HepG2 (cell line): ENCODE measurements around the gene CYP4F2. TPM values are rescaled to one million over a fixed set of nuclear protein-coding genes. Genes with fewer than 3 reads are reported as not detected.

ENCODE experiments used
- ARNT2 ChIP-seq: sonication (generic); formaldehyde crosslinking; IDR thresholded peaks from 2 replicates; pipeline ENCODE4 v1.8.0; 2022; ENCODE audit warnings: mild to moderate bottlenecking, low read depth, missing genetic modification reagents, moderate library complexity
- ELF4 ChIP-seq: sonication (generic); formaldehyde crosslinking; IDR thresholded peaks from 2 replicates; pipeline ENCODE4 v1.5.0; 2020; ENCODE audit warnings: missing genetic modification reagents, mild to moderate bottlenecking, moderate library complexity, borderline replicate concordance
- GLI4 ChIP-seq: sonication (generic); formaldehyde crosslinking; IDR thresholded peaks from 2 replicates; pipeline ENCODE4 v1.5.1; 2020; ENCODE audit warnings: missing genetic modification reagents, mild to moderate bottlenecking, moderate library complexity, borderline replicate concordance
- HINFP ChIP-seq: sonication (generic); formaldehyde crosslinking; IDR thresholded peaks from 2 replicates; pipeline ENCODE4 v1.4.0; 2020; ENCODE audit warnings: low read depth, mild to moderate bottlenecking, missing genetic modification reagents
- HOMEZ ChIP-seq: IDR thresholded peaks from 2 replicates; pipeline ENCODE4 v1.6.1; 2016; ENCODE audit warnings: low read depth
- LRRFIP1 ChIP-seq: sonication (generic); formaldehyde crosslinking; conservative IDR thresholded peaks from 2 replicates; pipeline ENCODE4 v1.4.0; 2020; ENCODE audit warnings: missing genetic modification reagents
- MAFF ChIP-seq: IDR thresholded peaks from 2 replicates; pipeline ENCODE4 v1.6.1; 2011; ENCODE audit warnings: low read depth, low read length, improper control_type of control experiment
- PHF8 ChIP-seq: sonication (generic); formaldehyde crosslinking; IDR thresholded peaks from 2 replicates; pipeline ENCODE4 v1.5.0; 2020; ENCODE audit warnings: missing genetic modification reagents
- RAD51 ChIP-seq: fragments of 450-650 bp; IDR thresholded peaks from 2 replicates; pipeline ENCODE4 v1.6.1; 2016; ENCODE audit warnings: borderline replicate concordance
- RXRB ChIP-seq: IDR thresholded peaks from 2 replicates; pipeline ENCODE4 v1.6.1; 2016; ENCODE audit warnings: borderline replicate concordance, missing genetic modification reagents, missing compliant biosample characterization
- SP4 ChIP-seq: sonication (generic); formaldehyde crosslinking; IDR thresholded peaks from 2 replicates; pipeline ENCODE4 v1.8.1; 2023; ENCODE audit warnings: mild to moderate bottlenecking, missing genetic modification reagents
- THYN1 ChIP-seq: sonication (generic); formaldehyde crosslinking; IDR thresholded peaks from 2 replicates; pipeline ENCODE4 v1.8.1; 2023; ENCODE audit warnings: low read depth, mild to moderate bottlenecking, moderate library complexity, missing genetic modification reagents, borderline replicate concordance
- ZFP82 ChIP-seq: sonication (generic); formaldehyde crosslinking; IDR thresholded peaks from 2 replicates; pipeline ENCODE4 v1.5.1; 2020; ENCODE audit warnings: mild to moderate bottlenecking, missing genetic modification reagents, borderline replicate concordance
- ZNF101 ChIP-seq: sonication (generic); formaldehyde crosslinking; IDR thresholded peaks from 2 replicates; pipeline ENCODE4 v1.4.0; 2020; ENCODE audit warnings: mild to moderate bottlenecking, low read depth, missing genetic modification reagents, borderline replicate concordance
- ZNF274 ChIP-seq: sonication (generic); formaldehyde crosslinking; IDR thresholded peaks from 2 replicates; pipeline ENCODE4 v1.5.1; 2020; ENCODE audit warnings: mild to moderate bottlenecking, missing genetic modification reagents
- ZNF292 ChIP-seq: sonication (generic); formaldehyde crosslinking; IDR thresholded peaks from 2 replicates; pipeline ENCODE4 v1.8.1; 2022; ENCODE audit warnings: mild to moderate bottlenecking, low read depth, missing genetic modification reagents, borderline replicate concordance
- ZNF3 ChIP-seq: IDR thresholded peaks from 2 replicates; pipeline ENCODE4 v1.7.0; 2017; ENCODE audit warnings: inconsistent platforms
- ZNF382 ChIP-seq: sonication (generic); formaldehyde crosslinking; IDR thresholded peaks from 2 replicates; pipeline ENCODE4 v1.5.0; 2020; ENCODE audit warnings: missing genetic modification reagents, mild to moderate bottlenecking, borderline replicate concordance
- ZNF619 ChIP-seq: sonication (generic); formaldehyde crosslinking; IDR thresholded peaks from 2 replicates; pipeline ENCODE4 v1.4.0; 2020; ENCODE audit warnings: mild to moderate bottlenecking, missing genetic modification reagents
- ZNF709 ChIP-seq: sonication (generic); formaldehyde crosslinking; IDR thresholded peaks from 2 replicates; pipeline ENCODE4 v1.5.0; 2020; ENCODE audit warnings: mild to moderate bottlenecking, missing genetic modification reagents
- polyA plus RNA-seq, 8 experiments: library from polyadenylated mRNA; depleted of rRNA in 3 of 8; stranded (reverse) in 7 of 8; unstranded in 1 of 8; fragments of >200 nt; fragmentation: Illumina TruSeq in 4 of 8; extraction: Trizol in 4 of 8; gene quantifications; 2 replicates each; pipeline versions ENCODE4 v1.2.1 to v1.2.3, GENCODE V29; 2011 to 2016; ENCODE audit warnings: low read depth in 4 of 8, missing spikeins in 1 of 8, mixed read lengths in 1 of 8; ENCODE audit not compliant: insufficient read depth in 1 of 8
- total RNA-seq, 5 experiments: library from RNA; depleted of rRNA; stranded (reverse); fragments of >200 nt; fragmentation: Illumina TruSeq; extraction: Trizol; gene quantifications; 2 replicates each; pipeline ENCODE4 v1.2.3, GENCODE V29; 2016; ENCODE audit warnings: low read depth in 1 of 5
- TF ChIP-seq, protein P1 (sequence below): IDR thresholded peaks from 2 replicates; pipeline ENCODE4 v1.6.1; 2016; ENCODE audit warnings: missing compliant biosample characterization, missing genetic modification reagents, borderline replicate concordance
- TF ChIP-seq, protein P2 (sequence below): sonication (generic); formaldehyde crosslinking; IDR thresholded peaks from 2 replicates; pipeline ENCODE4 v1.4.0; 2020; ENCODE audit warnings: missing genetic modification reagents

The CYP4F2 gene
- total and polyA plus RNA-seq, 2 of the 13 experiments (the other 11 are each of a cell fraction or from before 2014, with no cell fraction given) = 3.7 to 3.9 TPM

DNA sequence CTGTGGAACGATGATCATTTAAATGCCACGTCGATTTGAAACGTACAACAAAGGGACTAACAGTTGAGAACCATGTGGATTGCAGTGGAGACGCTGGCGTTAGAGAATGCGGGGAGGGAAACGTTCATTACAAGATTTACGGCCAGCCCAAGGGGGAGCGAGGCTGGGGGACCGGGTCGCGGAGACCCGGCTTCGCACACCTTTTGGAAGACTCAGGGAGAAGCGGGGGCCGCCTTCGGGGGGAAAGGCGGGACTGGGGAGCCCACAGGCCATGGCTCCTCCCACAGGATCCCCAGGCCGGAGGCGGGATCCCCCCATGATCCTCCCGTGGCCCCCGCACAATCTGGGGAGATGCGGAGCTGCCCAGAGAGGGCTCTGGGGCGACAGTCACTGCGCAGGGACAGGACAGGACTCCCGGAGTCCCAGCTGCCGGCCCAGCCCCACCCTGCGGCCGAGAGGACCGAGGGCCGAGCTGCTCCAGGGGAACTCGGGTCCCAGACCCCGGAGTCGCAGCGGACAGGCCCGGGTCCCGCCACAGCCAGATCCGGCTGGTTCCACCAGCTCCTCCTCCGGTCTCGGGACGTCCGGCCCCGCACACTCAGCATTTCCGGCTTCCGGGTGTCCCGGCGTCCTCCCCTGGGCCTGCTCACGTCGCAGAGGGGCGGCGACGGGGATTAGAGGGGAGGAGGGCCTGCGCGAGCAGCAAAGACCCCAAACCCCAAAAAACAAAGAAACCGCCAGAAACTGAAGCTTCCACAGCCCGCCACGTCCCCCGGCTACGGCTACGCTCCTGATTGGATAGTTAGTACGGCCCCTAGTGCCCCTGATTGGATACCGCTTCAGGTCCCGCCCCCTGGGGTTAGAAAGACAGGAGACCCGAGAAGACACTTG lies 61.3 kb downstream of the CYP4F2 start (continued):
- TF ChIP-seq, protein P1, sequence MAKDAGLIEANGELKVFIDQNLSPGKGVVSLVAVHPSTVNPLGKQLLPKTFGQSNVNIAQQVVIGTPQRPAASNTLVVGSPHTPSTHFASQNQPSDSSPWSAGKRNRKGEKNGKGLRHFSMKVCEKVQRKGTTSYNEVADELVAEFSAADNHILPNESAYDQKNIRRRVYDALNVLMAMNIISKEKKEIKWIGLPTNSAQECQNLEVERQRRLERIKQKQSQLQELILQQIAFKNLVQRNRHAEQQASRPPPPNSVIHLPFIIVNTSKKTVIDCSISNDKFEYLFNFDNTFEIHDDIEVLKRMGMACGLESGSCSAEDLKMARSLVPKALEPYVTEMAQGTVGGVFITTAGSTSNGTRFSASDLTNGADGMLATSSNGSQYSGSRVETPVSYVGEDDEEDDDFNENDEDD (CRISPR knock-in tag) = peak; percentile 18; the same call in 1 of the 2 replicates
- no peak for TF ChIP-seq RXRB (CRISPR knock-in tag)
- peak; percentile 74; the same call in 1 of the 2 replicates for TF ChIP-seq ARNT2 (CRISPR knock-in tag)
- TF ChIP-seq, protein P2, sequence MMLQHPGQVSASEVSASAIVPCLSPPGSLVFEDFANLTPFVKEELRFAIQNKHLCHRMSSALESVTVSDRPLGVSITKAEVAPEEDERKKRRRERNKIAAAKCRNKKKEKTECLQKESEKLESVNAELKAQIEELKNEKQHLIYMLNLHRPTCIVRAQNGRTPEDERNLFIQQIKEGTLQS = no peak
- peak; percentile 61; the same call in 1 of the 2 replicates for TF ChIP-seq GLI4 (CRISPR knock-in tag)
- peak; percentile 59; the same call in 1 of the 2 replicates for TF ChIP-seq SP4 (CRISPR knock-in tag)
- TF ChIP-seq ZNF382 (CRISPR knock-in tag) = no peak
- no peak for TF ChIP-seq RAD51
- TF ChIP-seq THYN1 = no peak
- TF ChIP-seq HINFP (CRISPR knock-in tag) = no peak
- peak; percentile 74; the same call in 1 of the 2 replicates for TF ChIP-seq ZNF709
- no peak for TF ChIP-seq ZNF619
- peak; percentile 63; the same call in 1 of the 2 replicates for TF ChIP-seq MAFF
- 0 out of 2 replicates have a peak, but pooled peaks have one; percentile 33 for TF ChIP-seq ZNF274 (CRISPR knock-in tag)
- TF ChIP-seq ELF4 = no peak; the same call in 1 of the 2 replicates
- TF ChIP-seq LRRFIP1 (CRISPR knock-in tag) = no peak
- TF ChIP-seq ZNF292 (CRISPR knock-in tag) = no peak
- TF ChIP-seq PHF8 (CRISPR knock-in tag) = no peak; the same call in none of the 2 replicates
- TF ChIP-seq ZNF101 (CRISPR knock-in tag) = no peak
- TF ChIP-seq HOMEZ = no peak
- TF ChIP-seq ZNF3 = no peak
- TF ChIP-seq ZFP82 (CRISPR knock-in tag) = no peak
